HG03520 (cell line): ENCODE measurements around the gene ANKLE2.
"Not testable (repeated sequence)": the region's sequence is repeated elsewhere in the genome, so short reads cannot be mapped to it uniquely, and the experiment has no call there.

ENCODE experiments used
- ATAC-seq: cut with Tn5 transposase; IDR thresholded peaks from one replicate; pipeline ENCODE4 v1.9.1; 2021; ENCODE audit warnings: mild to moderate bottlenecking, moderate library complexity; ENCODE audit not compliant: unreplicated experiment

Gene ANKLE2

DNA sequence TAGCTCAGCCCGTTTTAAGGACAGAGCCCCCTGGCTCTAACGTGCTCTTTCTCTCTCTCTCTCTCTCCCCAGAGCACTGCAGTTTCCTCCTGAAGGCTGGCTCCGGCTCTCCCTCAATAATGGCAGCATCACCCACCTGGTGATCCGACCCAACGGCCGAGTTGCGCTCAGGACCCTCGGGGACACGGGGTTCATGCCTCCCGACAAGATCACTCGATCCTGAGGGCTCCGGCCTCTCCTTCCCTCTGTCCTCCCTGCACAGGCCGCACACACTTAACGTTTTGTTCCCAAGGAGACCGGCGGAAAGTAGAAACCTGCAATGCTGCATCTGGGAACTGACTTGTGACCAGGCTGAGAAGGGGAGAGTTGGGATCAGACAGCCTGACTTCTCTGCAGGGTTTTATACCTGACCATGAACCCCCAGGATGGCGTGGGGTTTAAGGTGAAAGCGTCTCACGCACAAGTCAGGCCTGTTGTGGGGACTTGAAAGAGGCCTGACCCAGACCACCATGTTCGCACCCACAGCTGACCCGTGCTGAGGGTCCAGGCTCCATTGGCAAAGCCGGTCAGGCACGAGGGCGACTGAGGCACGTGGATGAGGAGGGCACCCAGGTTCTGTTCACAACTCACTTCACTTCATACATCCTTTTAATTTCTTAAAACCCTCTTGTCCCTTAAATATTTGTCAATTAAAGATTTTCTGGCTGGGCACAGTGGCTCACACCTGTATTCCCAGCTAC lies 40.9 kb downstream of the ANKLE2 start:
- no peak for ATAC-seq

DNA sequence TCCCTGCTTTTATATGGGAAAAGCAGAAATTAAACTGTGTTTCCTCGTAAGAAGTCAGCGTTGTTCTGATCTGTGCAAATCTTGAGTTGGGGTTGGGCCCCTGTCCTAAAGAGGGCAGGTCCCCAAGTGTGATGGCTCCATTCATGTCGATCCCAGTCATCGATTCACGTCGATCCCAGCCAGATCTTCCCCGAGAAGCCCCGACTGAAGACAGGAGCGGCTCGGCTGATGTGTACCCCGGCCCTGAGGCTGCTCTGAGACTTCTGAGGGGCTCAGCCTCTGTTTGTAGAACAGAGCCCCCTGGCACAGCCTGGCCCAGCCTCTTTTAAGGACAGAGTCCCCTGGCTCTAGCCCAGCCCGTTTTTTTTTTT lies 41.7 kb downstream of the ANKLE2 start:
- ATAC-seq = no peak

DNA sequence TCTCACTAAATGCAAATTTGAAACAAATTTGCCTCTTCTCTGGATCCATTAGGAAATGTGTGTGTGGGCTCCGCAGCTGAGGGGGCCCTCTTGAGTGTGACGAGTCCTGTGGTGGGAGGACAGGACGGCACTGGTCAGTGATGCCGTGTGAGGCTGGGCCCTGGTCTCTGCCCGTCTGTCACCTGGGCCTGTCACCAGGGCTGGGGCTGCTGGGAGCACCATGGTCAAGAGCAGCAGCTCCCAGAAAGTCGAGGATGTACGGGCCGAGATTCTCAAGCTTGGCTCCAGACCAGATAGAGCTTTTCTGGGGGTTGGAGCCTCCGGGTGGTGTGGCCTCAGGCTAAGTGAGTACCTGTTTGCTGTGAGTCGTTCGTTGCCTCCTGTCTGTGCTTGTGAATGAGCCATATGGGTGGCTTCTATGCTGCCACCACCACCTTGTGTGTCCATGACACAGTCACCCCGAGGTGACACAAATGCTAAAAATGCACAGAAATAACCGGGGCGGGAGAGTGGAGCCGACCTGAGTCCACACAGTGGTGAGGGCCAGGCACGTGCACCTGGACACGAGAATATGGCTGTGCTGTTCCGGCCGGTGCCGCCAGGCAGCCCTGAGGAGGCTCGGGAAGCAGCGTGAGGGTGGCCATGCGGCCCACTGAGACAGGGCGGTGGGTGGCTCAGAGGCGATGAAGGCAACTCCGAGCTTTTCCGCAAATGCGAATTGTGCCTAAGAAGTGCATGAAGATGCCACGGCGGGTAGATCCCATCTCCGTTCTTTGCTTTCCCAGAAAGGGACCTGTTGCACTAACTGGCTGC lies 42.3 kb downstream of the ANKLE2 start:
- no peak for ATAC-seq

DNA sequence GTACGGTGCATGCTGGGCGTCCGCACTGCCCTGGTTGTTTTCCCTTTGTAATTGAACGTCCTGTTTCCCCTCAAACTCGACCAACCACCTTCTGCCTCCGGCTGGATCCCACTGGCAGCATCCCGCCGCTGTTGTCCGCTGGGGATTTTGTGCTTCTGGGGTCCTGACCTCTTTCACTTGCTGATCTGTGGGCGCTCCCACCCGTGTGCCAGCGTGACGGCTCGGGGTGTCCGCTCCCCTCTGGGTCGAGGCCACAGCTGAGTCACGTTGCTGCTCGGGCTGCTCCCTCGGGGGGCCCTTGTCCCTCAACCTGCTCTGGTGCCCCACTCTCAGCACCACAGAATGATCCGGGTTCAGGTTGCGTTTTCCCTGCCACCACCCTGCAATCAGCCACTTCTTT lies 43.0 kb downstream of the ANKLE2 start:
- ATAC-seq = no peak

DNA sequence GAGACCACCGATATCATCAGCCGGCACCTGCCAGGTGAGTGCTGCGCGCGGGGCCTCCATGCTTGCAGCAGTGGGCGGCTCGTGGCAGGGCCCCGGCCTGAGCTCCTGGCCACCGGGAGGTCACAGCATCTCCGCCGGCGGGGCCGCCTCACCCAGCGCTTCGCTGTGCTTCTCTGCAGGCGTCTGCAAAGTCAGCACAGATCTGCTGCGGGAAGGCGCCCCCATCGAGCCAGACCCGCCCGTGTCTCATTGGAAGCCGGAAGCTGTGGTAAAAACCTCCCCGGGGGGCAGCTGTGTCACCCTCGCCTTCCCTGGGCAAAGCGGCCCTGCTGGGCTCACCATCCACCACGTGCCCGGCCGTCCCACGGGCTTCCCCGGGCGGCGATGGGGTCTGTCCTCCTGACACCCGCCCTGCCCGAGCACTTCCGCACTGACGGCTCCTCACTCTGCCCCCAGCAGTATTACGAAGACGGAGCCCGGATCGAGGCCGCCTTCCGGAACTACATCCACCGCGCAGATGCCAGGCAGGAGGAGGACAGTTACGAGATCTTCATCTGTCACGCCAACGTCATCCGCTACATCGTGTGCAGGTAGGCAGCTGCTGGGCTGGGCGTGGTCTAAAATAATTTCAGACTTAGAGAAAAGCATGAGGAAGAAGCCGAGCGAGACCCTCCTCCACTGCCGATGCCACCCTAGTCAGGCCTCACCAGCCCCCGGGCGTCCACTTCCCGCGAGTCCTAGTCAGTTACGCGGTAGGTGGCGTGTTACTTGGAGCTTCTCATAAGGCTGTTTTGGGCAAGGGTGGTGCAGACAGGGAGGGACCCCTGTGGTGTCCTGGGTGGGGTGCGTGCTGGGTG lies 43.9 kb downstream of the ANKLE2 start:
- ATAC-seq = no peak

DNA sequence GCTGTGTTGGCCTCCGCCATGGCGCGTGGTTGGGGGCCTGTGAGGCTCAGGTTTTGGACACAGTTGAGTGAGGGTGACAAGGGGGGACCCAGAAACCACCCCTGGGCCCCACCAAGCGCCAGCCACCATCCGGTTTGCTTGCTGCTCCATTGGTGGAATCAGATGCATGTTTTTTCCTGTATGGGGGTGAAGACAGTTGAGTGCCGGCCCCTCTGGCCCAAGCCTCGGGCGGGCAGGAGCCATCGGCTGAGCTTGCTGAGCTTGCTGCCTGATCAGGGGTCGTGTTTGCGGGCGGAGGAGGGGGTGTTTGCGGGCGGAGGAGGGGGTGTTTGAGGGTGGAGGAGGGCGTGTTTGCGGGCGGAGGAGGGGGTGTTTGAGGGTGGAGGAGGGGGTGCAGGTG lies 44.6 kb downstream of the ANKLE2 start:
- ATAC-seq = no peak

DNA sequence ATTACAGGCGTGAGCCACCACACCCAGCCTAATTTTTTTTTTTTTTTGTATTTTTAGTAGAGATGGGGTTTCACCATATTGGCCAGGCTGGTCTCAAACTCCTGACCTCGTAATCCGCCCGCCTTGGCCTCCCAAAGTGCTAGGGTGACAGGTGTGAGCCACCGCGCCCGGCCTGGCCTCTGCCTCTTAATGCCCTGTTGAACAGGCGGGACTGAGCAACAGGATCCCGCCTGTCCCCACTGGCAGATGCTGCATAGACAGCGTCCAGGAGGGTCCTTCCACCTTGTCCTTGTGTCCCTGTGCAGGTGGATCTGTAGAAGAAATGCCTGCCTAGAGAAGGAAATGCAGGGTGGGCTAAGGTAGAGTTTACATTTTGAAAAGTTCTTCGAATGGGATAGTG lies 45.3 kb downstream of the ANKLE2 start:
- ATAC-seq = no peak

DNA sequence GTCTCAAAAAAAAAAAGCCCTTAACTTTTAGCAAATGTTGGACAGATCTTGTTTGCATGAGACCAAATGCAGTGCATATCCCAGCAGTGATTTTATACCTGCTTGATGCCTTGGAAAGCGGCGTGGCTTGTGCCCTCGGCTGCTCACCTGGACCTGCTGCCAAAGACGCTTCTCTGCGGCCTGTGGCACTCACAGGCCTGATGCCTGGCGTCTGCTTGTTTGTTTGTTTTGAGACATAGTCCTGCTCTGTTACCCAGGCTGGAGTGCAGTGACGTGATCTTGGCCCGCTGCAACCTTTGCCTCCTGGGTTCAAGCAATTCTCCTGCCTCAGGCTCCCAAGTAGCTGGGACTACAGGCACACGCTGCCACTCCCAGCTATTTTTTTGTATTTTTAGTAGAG lies 45.8 kb downstream of the ANKLE2 start:
- no peak for ATAC-seq

DNA sequence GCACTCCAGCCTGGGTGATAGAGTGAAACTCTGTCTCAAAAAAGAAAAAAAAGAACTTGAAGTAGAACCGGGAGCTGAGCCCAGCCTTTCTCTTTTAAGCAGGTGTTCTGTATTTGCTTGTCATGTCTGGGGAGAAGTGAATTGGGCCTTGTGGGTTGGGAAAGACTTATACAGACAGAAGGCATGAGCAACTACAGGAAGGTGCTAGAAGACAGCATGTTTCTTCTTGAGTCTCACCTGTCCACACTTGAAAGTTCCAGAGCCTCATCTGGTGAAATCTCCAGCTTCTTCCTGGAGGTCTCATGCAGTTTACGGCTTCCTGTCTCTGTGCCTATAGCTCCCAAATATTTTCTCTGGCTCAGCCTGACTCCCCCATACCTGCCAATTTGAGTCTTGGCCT lies 48.5 kb downstream of the ANKLE2 start:
- no peak for ATAC-seq

DNA sequence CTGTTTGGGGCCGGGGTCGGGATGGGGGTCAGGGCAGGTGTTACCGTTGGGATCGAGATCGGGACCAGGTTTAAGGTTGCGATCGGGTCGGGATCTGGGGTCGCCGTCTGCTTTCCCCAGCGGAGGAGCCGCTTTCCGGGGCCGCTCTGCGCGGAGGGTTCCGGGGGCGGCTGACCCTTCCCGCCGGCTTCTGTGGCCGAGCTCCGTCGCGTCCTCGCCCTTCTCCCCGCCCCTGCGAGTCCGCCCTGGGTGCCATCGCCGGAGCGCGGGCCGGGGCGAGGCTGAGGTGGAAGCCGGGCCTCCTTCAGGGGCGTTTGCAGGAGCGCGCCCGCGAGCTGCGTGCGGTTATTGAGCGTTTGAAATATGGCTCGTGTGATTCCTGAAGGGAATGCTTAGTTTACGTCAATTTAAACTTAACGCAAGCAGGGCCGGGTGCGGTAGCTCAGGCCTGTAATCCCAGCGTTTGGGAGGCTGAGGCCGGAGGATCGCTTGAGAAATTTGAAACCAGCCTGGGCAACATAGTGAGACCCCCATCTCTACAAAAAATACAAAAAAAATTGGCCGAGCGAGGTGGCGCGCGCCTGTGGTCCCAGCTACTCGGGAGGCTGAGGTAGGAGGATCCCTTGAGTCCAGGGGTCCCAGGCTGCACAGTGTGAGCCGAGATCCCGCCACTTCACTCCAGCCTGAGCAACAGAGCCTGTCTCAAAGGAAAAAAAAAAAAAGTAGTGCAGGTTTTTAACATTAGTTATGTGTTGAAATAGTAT lies 50.4 kb downstream of the ANKLE2 start:
- ATAC-seq = no peak

DNA sequence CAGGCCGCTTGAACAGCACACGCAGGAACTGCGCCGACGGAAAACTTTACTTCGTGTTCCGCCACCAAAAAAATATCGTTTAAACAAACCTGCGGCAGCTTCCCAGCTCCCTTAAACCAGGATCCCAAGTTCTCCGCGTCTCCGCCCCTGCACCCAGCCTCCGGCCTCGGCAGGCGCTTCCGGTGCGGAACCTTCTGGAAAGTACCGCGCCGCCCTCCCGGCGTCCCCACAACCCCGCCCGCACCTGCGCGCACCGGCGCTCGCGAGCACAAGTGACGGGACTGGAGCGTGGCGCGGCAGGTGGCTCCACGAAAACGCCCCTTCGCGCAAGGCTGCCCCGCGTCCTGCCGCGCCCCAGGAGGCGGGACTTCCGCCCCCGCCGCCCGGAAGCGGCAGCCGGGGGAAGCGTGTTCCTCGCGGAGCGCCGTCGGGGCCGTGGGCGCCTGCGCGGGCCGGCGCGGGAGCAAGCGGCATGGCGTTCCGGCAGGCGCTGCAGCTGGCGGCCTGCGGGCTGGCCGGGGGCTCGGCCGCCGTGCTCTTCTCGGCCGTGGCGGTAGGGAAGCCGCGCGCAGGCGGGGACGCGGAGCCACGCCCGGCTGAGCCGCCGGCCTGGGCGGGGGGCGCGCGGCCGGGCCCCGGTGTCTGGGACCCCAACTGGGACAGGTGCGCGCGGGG lies 51.1 kb downstream of the ANKLE2 start, which contains the start of gene PGAM5:
PGAM5 (plus strand) TSS at position 438 of the 675 bp plus-strand sequence; CDS start at position 473, 35 bp downstream.
- ATAC-seq = peak; percentile 88

DNA sequence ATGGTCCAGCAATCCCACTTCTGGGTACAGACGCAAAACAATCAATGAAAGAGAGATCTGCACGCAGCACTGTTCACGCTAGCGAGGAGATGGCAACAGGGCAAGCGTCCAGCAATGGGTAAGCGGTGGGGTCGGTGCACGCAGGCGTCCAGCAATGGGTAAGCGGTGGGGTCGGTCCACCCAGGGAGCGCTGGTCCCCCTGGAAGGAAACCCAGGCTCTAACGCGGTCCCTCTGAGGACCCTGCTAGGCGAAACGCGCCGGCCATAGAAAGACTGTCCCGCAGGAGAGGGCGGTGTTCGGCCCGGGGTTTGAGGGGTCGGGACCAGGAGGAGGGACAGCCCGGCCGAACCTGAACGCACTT lies 51.6 kb downstream of the ANKLE2 start:
- peak; percentile 25 for ATAC-seq

DNA sequence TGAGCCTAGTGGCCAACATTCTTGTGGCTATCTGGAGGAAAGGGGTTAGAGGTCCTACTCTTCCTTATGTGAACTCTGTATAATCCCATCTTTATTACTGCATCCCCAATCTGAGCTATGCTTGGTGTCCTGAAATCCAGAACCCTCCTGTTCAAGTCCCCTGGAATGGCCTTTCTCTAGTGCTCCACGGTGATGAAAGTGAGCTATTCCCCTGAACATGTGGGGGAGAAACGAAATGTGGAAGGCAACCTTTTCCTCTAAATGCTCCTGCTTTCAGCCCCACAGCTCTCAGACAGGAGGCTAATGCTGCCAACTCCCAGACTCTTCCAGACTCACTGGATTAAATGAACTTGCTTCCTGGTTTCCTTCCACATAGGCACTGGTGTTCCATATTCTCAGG lies 53.5 kb downstream of the ANKLE2 start:
- no peak for ATAC-seq

DNA sequence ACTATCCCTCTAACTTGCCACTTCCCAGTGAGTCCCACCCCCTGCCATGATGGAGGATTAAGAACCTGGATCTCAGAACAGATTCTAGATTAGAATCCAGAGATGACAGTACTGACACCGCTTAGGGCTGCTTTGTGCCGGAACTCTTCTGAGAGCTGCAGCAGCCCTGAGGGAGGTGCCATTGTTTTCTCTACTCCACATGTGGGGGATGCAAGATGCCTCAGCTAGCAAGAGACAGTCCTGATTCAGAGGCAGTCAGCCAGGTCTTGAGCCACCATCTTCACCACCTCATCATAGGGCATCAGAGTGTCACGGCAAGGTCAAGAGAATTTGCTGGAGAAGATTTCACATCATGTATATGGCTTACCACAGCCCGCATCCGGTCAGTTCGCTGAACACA lies 54.4 kb downstream of the ANKLE2 start:
- ATAC-seq = no peak

DNA sequence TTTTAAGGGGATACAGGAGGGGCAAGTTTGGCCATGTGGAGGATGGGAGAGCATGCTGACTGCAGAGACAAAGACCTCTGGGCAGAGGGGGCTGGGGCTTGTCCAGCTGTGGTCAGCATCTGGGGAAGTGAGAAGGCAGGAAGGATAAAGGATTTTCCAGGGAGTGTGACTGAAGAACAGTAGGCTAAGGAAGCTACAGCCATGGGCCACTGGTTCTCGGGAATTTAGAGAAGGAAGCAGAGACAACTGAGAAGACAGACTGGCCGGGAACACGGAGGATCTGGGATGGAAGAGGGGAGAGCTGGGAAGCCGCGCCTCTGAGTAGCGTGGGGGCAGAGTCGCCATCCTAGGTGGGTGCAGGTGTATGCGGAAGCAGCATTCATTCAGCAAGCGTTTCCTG lies 58.0 kb downstream of the ANKLE2 start:
- no peak for ATAC-seq

DNA sequence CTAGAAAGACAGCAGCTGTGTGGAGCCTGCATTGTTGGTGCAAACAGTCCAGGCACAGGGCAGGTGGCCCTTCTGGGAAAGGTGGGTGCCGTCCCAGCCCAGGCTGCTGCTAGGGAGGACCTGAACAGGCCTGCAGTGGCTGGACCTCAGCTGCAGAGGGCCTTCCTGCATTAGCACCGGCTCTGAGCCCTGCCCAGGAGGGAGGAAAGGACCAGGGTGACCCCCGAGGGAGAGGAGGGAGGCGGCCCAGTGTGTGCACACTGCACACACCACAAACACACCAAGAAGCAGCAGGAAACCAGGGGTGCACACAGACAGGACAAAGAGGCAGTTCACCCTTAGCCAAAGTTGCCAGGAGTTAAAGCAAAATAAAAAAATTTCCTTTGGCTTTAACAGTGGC lies 59.0 kb downstream of the ANKLE2 start:
- ATAC-seq = no peak

DNA sequence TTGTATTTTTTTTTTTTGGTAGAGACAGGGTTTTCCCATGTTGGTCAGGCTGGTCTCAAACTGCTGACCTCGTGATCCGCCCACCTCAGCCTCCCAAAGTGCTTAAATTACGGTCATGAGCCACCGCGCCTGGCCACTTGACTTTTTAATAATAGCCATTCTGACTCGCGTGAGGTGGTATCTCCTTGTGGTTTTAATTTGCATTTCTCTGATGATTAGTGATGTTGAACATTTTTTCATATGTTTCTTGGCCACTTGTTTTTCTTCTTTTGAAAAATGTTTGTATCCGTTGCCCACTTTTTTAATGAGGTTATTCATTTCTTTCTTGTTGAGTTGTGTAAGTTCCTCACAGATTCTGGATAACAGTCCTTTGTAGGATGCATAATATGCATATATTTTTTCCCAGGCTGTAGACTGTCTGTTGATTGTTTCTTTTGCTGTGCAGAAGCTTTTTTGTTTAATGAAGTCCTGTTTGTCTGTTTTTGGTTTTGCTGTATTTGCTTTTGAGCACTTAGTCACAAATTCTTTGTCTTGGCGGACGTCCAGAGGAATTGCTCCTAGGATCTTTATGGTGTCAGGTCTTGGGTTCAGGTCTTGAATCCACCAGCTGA lies 61.3 kb downstream of the ANKLE2 start:
- ATAC-seq = no peak

DNA sequence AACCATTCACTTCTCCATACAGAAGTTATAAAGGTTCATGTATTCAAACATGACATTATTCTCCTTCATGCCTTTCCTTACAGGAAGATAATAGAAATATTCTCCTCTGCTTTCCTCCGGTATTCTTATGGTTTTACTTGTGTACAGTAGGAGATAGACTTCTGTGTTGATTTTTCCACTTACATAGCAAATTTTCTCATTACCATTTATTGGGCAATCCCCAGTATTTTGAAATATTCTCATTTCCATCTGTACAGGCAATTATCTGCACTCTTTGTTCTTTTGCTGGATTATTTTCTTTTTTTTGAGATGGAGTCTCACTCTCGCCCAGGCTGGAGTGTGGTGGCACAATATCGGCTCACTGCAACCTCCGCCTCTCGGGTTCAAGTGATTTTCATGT lies 63.3 kb downstream of the ANKLE2 start:
- no peak for ATAC-seq

DNA sequence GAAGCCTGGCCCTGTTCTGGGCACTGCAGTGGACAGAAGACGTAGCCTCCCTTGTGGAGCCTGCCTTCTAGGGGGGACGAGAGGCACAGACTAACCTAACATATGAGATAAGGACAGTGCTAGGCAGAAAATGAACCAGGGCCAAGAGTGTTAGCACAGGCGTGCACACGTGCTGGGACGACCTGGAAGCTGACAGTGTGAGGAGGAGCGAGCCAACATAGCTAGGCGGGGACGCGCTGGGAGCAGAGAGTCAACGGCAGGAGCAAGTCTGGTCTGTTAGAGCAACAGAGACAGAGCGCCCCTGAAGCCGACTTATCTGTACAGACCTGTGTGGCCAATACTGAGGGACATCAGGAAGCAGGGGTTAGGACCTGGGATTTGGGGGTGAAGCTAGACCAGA lies 66.2 kb downstream of the ANKLE2 start:
- ATAC-seq = no peak

DNA sequence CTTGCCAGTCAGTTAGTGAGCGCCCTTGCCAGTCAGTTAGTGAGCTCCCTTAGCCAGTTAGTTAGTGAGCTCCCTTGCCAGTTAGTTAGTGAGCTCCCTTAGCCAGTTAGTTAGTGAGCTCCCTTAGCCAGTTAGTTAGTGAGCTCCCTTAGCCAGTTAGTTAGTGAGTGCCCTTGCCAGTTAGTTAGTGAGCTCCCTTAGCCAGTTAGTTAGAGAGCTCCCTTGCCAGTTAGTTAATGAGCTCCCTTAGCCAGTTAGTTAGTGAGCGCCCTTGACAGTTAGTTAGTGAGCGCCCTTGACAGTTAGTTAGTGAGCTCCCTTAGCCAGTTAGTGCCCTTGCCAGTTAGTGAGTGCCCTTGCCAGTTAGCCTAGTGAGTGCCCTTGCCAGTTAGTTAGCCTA lies 66.7 kb downstream of the ANKLE2 start:
- not testable (repeated sequence) for ATAC-seq
